ENCODE results near the gene USP7.
"Not testable (repeated sequence)": the region's sequence is repeated elsewhere in the genome, so short reads cannot be mapped to it uniquely, and the experiment has no call there.

USP7 gene

GRCh38 chr16:8923199-8923598 lies 40.5 kb downstream of the USP7 start:
- no peak for DNase-seq

GRCh38 chr16:8921347-8921984 lies 42.2 kb downstream of the USP7 start:
- DNase-seq: no peak

GRCh38 chr16:8920645-8921346 lies 42.9 kb downstream of the USP7 start:
- DNase-seq: no peak

GRCh38 chr16:8919934-8920462 lies 43.7 kb downstream of the USP7 start:
- no peak for DNase-seq

GRCh38 chr16:8919089-8919933 lies 44.4 kb downstream of the USP7 start:
- no peak for DNase-seq

- DNase-seq: not testable (repeated sequence)
Observed at GRCh38 chr16:8917336-8917735, 46.4 kb downstream of the USP7 start.

- no peak for DNase-seq
Observed at GRCh38 chr16:8916541-8917225, 47.0 kb downstream of the USP7 start.

GRCh38 chr16:8915722-8916301 lies 47.9 kb downstream of the USP7 start:
- no peak for DNase-seq

- DNase-seq: no peak
Observed at GRCh38 chr16:8914098-8914497, 49.6 kb downstream of the USP7 start.

- DNase-seq: no peak
Observed at GRCh38 chr16:8912793-8913192, 50.9 kb downstream of the USP7 start.

GRCh38 chr16:8910811-8911210 lies 52.9 kb downstream of the USP7 start:
- DNase-seq: no peak

GRCh38 chr16:8908810-8909468 lies 54.8 kb downstream of the USP7 start:
- no peak for DNase-seq

- DNase-seq: no peak
Observed at GRCh38 chr16:8907096-8907495, 56.6 kb downstream of the USP7 start.

GRCh38 chr16:8905795-8906591 lies 57.7 kb downstream of the USP7 start:
- DNase-seq: no peak

- peak; percentile 1 for DNase-seq
Observed at GRCh38 chr16:8905168-8905762, 58.4 kb downstream of the USP7 start.

GRCh38 chr16:8904018-8904430 lies 59.7 kb downstream of the USP7 start:
- DNase-seq: no peak

- DNase-seq: no peak
Observed at GRCh38 chr16:8903004-8903403, 60.7 kb downstream of the USP7 start.

- no peak for DNase-seq
Observed at GRCh38 chr16:8901320-8901861, 62.3 kb downstream of the USP7 start.

- DNase-seq: no peak
Observed at GRCh38 chr16:8900343-8900742, 63.4 kb downstream of the USP7 start.

GRCh38 chr16:8899709-8900317 lies 63.9 kb downstream of the USP7 start:
- DNase-seq: no peak

Measured in NCI-H446 treated with DMSO at 0.1 percent for 48 hours (cell line).